Smooth muscle cell (in vitro differentiated cells): ENCODE results near the gene BTN2A1. TPM values are rescaled to one million over a fixed set of nuclear protein-coding genes. Genes with fewer than 3 reads are reported as not detected.

Experiments used
- DNase-seq: peaks from one replicate; lab custom pipeline; 2025; ENCODE audit not compliant: unreplicated experiment; lab: John Stamatoyannopoulos, UW
- H2AFZ ChIP-seq: fragments of 200-600 bp; sonication (generic); 2 replicates; pipeline ENCODE4 v1.6.0; 2016; ENCODE audit warnings: antibody characterized with exemption, low read depth, mild to moderate bottlenecking
- H3F3A ChIP-seq: fragments of 200-600 bp; sonication (generic); 2 replicates; pipeline ENCODE4 v1.6.0; 2017; ENCODE audit warnings: antibody characterized with exemption, low read depth
- H3K27ac ChIP-seq: fragments of 200-600 bp; sonication (generic); 2 replicates; pipeline ENCODE4 v1.5.1; 2016; ENCODE audit warnings: low read depth, mild to moderate bottlenecking
- H3K27me3 ChIP-seq: fragments of 200-600 bp; sonication (generic); 2 replicates; pipeline ENCODE4 v1.6.1; 2016; ENCODE audit warnings: low read depth, mild to moderate bottlenecking
- H3K36me3 ChIP-seq: fragments of 200-600 bp; sonication (generic); 2 replicates; pipeline ENCODE4 v1.5.1; 2016; ENCODE audit warnings: low read depth
- H3K4me1 ChIP-seq: fragments of 200-600 bp; sonication (generic); 2 replicates; pipeline ENCODE4 v1.5.1; 2016; ENCODE audit warnings: low read depth
- H3K4me2 ChIP-seq: fragments of 200-600 bp; sonication (generic); 2 replicates; pipeline ENCODE4 v1.6.0; 2016; ENCODE audit warnings: mild to moderate bottlenecking
- H3K4me3 ChIP-seq: fragments of 200-600 bp; sonication (generic); 2 replicates; pipeline ENCODE4 v1.5.1; 2016; ENCODE audit warnings: mild to moderate bottlenecking
- H3K79me2 ChIP-seq: fragments of 200-600 bp; sonication (generic); 2 replicates; pipeline ENCODE4 v1.6.0; 2016; ENCODE audit warnings: low read depth, mild to moderate bottlenecking
- H3K9ac ChIP-seq: fragments of 200-600 bp; sonication (generic); 2 replicates; pipeline ENCODE4 v1.6.0; 2016; ENCODE audit warnings: low read depth
- H3K9me3 ChIP-seq: fragments of 200-600 bp; sonication (generic); replicated peaks from 2 replicates; pipeline ENCODE4 v1.5.1; 2016; ENCODE audit warnings: low read depth
- H4K20me1 ChIP-seq: fragments of 200-600 bp; sonication (generic); 2 replicates; pipeline ENCODE4 v1.6.0; 2016; ENCODE audit warnings: low read depth
- whole genome bisulfite sequencing: methylation state at CpG from one replicate; pipeline ENCODE4 v1.1.7; 2016; ENCODE audit warnings: low lambda C conversion rate; 5-methylcytosine and 5-hydroxymethylcytosine counted together
- polyA plus RNA-seq: library from polyadenylated mRNA; unstranded; fragments of >200 nt; fragmentation: Nextera tagmentation; extraction: Ambion mirVana; gene quantifications from 2 replicates; pipeline ENCODE4 v1.2.1, GENCODE V29; 2016
- total RNA-seq: library from RNA; depleted of rRNA; stranded (reverse); fragments of >200 nt; gene quantifications from 2 replicates; pipeline ENCODE4 v1.2.3, GENCODE V29; 2014
- TF ChIP-seq, protein P1 (sequence below): fragments of 200-600 bp; sonication (generic); IDR thresholded peaks from 2 replicates; pipeline ENCODE4 v1.5.1; 2017; ENCODE audit warnings: borderline replicate concordance, mild to moderate bottlenecking, antibody characterized with exemption; ENCODE audit not compliant: insufficient read depth, poor library complexity, severe bottlenecking

BTN2A1 gene
- total and polyA plus RNA-seq, 2 experiments from 2014 or later, result 36.3 to 40.5 TPM

DNA sequence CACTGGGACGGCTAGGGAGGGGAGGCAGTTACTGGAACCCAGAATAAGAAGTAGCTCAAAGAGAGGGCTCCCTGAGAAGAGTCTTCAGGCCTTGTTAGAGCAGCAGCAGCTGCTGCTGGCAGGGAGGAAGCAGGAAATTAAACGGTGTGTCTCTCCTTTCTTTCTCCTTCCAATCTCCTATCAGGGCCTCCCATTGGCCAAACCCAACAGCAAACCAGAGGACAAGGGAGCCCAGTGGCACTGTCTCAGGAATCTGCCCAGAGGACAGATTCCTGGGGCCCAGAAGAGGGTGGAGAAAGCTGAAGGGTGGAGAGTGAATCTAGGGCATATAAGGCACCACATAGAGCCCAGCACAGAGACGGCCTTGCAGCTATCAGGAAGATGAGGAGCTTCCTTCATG, 45.5 kb upstream of the BTN2A1 start:
- no peak for DNase-seq
- TF ChIP-seq, protein P1, sequence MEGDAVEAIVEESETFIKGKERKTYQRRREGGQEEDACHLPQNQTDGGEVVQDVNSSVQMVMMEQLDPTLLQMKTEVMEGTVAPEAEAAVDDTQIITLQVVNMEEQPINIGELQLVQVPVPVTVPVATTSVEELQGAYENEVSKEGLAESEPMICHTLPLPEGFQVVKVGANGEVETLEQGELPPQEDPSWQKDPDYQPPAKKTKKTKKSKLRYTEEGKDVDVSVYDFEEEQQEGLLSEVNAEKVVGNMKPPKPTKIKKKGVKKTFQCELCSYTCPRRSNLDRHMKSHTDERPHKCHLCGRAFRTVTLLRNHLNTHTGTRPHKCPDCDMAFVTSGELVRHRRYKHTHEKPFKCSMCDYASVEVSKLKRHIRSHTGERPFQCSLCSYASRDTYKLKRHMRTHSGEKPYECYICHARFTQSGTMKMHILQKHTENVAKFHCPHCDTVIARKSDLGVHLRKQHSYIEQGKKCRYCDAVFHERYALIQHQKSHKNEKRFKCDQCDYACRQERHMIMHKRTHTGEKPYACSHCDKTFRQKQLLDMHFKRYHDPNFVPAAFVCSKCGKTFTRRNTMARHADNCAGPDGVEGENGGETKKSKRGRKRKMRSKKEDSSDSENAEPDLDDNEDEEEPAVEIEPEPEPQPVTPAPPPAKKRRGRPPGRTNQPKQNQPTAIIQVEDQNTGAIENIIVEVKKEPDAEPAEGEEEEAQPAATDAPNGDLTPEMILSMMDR, result no peak
- no peak overlapping the region for H3K4me3 ChIP-seq
- H3K9ac ChIP-seq, result no peak overlapping the region
- no peak overlapping the region for H3K27ac ChIP-seq
- H3F3A ChIP-seq, result no peaks in the 10 kb centered on the region
- no peak overlapping the region for H3K4me2 ChIP-seq
- no peaks in the 10 kb centered on the region for H3K9me3 ChIP-seq
- H2AFZ ChIP-seq, result no peak overlapping the region
- WGBS, result 76% methylated on average over 3 of the region's 3 CpGs
- no peaks in the 10 kb centered on the region for H3K4me1 ChIP-seq
- H3K36me3 ChIP-seq, result no peaks in the 10 kb centered on the region
- H3K27me3 ChIP-seq, result no peaks in the 10 kb centered on the region
- H3K79me2 ChIP-seq, result no peaks in the 10 kb centered on the region
- no peaks in the 10 kb centered on the region for H4K20me1 ChIP-seq

DNA sequence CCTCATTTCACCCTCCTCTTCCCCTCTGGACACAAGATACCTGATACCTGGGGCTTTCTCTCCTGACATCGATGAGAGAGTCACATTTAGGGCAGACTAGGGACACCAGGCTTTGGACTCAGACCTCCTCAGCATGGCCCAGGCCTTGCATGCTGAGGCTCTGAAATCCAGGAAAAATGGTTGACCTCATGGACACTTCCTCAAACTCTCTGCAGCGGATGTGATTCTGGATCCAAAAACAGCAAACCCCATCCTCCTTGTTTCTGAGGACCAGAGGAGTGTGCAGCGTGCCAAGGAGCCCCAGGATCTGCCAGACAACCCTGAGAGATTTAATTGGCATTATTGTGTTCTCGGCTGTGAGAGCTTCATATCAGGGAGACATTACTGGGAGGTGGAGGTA, 44.8 kb upstream of the BTN2A1 start:
- no peak overlapping the region for H3K9ac ChIP-seq
- no peak overlapping the region for H3K27ac ChIP-seq
- no peak overlapping the region for H3K4me2 ChIP-seq
- no peaks in the 10 kb centered on the region for H3K27me3 ChIP-seq
- no peaks in the 10 kb centered on the region for H3K9me3 ChIP-seq
- WGBS, result 88% methylated on average over 4 of the region's 4 CpGs
- H3K36me3 ChIP-seq, result no peaks in the 10 kb centered on the region
- no peak overlapping the region for H3K4me3 ChIP-seq
- no peak overlapping the region for H2AFZ ChIP-seq
- no peaks in the 10 kb centered on the region for H3K4me1 ChIP-seq
- no peaks in the 10 kb centered on the region for H4K20me1 ChIP-seq
- no peaks in the 10 kb centered on the region for H3K79me2 ChIP-seq
- TF ChIP-seq, protein P1, result no peak
- no peak for DNase-seq
- no peaks in the 10 kb centered on the region for H3F3A ChIP-seq

DNA sequence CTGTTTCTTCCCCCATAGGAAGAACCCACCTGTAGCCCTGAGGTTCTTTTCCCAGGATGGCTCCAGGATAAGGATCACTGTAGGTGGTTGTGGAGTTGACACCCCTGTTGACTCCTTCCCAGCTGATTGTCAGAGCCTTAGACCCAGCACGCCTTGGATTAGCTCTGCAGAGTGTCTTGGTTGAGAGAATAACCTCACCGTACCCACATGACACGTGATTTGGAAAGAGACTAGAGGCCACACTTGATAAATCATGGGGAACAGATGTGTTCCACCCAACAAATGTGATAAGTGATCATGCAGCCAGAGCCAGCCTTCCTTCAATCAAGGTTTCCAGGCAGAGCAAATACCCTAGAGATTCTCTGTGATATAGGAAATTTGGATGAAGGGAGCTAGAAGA, 43.5 kb upstream of the BTN2A1 start:
- H3K27ac ChIP-seq, result no peak overlapping the region
- no peaks in the 10 kb centered on the region for H3K4me1 ChIP-seq
- no peaks in the 10 kb centered on the region for H3K36me3 ChIP-seq
- no peaks in the 10 kb centered on the region for H3K27me3 ChIP-seq
- TF ChIP-seq, protein P1, result no peak
- no peaks in the 10 kb centered on the region for H4K20me1 ChIP-seq
- no peaks in the 10 kb centered on the region for H3K9me3 ChIP-seq
- H3K9ac ChIP-seq, result no peak overlapping the region
- H2AFZ ChIP-seq, result no peak overlapping the region
- no peak for DNase-seq
- H3K4me2 ChIP-seq, result no peak overlapping the region
- 88% methylated on average over 3 of the region's 3 CpGs for WGBS
- no peak overlapping the region for H3K4me3 ChIP-seq
- H3F3A ChIP-seq, result no peaks in the 10 kb centered on the region
- H3K79me2 ChIP-seq, result no peaks in the 10 kb centered on the region

DNA sequence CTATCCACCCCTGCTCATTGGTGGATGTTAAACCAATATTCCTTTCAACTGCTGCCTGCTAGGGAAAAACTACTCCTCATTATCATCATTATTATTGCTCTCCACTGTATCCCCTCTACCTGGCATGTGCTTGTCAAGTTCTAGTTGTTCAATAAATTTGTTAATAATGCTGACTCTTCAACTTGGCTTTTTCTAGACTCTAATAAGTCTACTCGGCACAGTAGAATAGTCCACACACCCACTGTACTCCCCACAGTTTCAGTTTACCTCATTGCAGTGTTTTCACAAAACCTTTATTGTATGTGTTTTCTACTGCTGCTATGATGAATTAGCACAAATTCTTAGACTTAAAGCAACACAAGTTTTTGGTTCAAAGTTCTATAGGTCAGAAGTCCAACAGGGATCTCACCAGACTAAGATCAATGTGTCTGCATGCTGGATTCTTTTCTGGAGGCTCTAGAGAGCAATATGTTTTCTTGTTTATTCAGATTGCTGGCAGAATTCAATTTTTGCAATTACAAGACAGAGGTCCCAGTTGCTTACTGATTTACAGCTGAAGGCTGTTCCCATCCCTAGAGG, 42.6 kb upstream of the BTN2A1 start:
- Histone ChIP-seq H3K4me1 (no peaks in the 10 kb centered on the region), H3K27ac (no peak overlapping the region), H3K36me3 (no peaks in the 10 kb centered on the region), H3K9me3 (no peaks in the 10 kb centered on the region), H3K79me2 (no peaks in the 10 kb centered on the region), H3K27me3 (no peaks in the 10 kb centered on the region), H2AFZ (no peak overlapping the region), H3K4me3 (no peak overlapping the region), H3K9ac (no peak overlapping the region), H4K20me1 (no peaks in the 10 kb centered on the region), H3F3A (peaks cover 2% of the 10 kb centered on the region), H3K4me2 (no peak overlapping the region)
- no peak for DNase-seq
- WGBS, result 92% methylated on average over 1 of the region's 1 CpG
- TF ChIP-seq, protein P1, result no peak
